ENCODE results near the gene ZNF492. TPM values are rescaled to one million over a fixed set of nuclear protein-coding genes. Genes with fewer than 3 reads are reported as not detected.
"Not testable (repeated sequence)": the region's sequence is repeated elsewhere in the genome, so short reads cannot be mapped to it uniquely, and the experiment has no call there.

The ZNF492 gene
- total RNA-seq (2014; rRNA removed): not detected in 2 replicates
- polyA plus RNA-seq (2012): not detected

DNA sequence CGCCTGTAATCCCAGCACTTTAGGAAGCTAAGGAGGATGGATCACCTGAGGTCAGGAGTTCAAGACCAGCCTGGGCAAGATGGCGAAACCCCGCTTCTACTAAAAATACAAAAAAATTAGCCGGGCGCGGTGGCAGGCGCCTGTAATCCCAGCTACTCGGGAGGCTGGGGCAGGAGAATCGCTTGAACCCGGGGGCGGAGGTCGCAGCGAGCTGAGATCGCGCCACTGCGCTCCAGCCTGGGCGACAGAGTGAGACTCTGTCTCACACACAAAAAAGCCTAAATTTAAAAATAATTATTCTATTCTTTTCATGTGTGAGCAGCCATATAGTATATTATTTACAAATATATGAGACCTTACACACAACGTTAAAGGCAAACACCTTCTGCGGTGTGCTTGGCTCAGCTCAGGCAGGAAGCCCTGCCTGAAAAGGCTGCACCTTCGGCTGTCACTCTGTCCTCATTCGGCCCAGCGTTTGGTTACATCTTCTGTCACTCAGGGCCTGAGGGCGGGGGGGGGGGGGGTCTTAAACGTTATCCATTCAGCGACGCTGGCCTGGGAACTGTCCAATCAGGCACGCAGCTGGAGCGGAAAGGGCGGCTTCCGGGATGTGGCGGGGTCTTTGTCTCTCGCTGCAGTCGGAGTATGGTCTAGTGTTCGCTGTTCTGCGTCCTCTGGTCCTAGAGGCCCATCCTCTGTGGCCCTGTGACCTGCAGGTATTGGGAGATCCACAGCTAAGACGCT lies at the start of gene ZNF492:
TSS of gene ZNF492 (plus strand) at position 619 of the 744 bp plus-strand sequence. CDS start 19,076 bp downstream, outside the sequence.
- not testable (repeated sequence) for DNase-seq (ENCODE audit: low read depth)

DNA sequence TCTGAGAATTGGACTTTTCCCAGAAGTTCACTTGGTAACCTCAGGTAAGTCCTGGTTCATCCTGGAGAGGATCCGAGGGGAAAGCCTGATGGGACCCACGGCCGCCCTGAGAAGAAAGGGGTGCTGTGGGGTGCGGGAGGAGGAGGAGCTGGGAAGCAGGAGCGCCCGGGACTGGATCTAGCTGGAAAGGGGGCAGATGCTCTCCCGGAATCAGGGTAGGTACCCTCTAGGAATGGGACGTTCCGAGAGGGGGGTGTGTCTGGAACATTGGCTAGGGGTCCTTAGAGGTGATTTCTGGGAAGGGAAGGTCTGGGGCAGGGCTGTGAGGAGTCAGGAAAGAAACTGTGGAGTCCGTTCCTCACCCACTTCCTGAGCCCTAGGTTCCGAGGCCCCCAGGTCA lies 38.7 kb upstream of the ZNF492 start:
- no peak for DNase-seq (ENCODE audit: low read depth)

DNA sequence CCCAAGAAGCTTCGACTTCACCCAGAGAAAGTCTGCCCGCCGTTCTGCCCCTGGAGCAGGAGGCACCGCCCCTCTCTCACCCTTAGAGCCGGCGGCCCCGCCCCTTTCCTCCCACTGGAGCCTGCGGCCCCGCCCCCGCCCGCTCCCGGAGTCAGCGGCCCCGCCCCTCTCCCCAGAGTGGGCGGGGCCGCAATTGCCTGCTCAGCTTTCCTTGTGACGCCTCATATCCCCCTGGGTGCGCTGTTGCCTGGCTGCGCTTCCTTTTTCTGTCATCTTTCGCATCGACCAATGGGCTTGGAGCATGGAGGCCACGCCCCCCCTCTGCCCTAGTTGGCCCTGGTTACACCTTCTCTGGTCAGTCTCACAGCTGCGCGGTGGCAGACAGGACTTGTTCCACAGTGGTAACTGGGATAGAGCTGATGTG lies 38.2 kb upstream of the ZNF492 start:
- no peak for DNase-seq (ENCODE audit: low read depth)

DNA sequence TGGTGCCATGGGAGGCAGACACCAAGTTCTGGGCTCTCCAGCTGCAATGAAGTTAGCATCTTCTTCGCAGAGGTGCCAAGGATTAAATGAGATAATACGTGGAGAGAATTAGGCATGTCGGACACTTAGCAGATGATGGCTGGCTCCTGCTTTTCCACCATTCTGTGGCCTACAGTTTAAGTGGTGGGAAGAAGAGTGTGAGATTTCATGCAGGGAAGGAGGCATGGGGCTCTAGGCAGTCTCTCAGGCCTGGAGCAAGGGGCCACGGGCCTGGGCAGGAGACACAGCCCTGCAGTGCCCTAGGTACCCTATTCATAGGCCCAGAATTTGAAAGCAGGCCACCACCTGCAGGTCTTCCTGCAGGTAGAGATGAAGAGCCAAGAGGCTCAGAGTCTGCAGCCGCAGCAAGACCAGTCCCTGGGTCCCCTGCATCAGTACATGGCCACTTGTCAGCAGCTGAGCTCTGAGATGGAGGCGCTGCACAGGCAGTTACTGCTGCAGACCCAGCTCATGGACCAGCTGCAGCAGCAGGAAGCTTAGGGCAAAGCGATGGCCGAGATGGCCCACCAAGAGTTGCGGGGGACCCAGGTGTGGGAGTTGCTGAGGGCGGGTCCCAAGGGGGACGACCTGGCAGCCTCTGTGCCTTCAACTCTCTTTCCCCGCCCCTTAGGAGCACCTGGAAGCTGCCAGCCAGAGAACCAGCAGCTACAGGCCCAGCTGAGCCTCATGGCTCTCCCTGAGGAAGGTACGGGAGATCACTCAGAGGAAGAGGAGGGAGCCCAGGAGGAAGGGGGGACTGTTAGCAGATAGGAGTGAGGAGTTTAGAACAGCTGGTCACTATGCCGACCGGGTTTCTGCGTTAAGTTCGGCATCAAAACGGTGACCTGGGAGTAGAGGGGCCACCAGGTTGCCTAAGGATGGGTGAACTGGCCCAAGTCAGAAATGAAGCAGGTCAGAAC lies 33.2 kb upstream of the ZNF492 start:
- no peak for DNase-seq (ENCODE audit: low read depth)

- DNase-seq (ENCODE audit: low read depth): no peak
These were observed 32.1 kb upstream of the ZNF492 start for GRCh38 chr19:22601906-22602630.

DNA sequence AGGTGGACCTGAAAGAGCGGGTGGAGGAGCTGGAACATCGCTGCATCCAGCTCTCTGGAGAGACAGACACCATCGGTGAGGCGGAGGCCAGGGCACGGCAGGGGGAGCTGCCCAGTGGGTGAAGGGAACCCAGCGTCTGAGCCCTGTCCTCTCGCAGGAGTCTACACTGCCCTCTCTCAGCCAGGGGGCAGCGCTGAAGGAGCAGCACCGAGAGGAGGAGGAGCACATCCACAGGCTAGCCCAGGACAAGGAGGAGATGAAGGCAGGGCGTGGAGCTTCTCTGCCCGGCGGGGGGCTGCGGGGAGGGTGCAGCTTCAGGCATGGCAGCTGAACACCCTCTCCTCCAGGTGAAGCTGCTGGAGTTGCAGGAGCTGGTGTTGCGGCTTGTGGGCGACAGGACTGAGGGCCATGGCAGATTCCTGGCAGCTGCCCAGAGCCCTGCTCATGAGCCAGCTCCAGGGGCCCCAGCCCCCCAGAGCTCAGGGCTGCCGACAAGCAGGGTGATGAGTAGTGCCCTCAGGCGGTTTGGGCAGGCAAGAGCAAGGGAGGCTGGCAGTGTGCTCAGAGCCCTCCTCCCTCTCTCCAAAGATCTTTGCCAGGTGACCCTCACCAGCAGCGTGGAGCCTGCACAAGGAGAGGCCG lies 31.4 kb upstream of the ZNF492 start:
- no peak for DNase-seq (ENCODE audit: low read depth)

DNA sequence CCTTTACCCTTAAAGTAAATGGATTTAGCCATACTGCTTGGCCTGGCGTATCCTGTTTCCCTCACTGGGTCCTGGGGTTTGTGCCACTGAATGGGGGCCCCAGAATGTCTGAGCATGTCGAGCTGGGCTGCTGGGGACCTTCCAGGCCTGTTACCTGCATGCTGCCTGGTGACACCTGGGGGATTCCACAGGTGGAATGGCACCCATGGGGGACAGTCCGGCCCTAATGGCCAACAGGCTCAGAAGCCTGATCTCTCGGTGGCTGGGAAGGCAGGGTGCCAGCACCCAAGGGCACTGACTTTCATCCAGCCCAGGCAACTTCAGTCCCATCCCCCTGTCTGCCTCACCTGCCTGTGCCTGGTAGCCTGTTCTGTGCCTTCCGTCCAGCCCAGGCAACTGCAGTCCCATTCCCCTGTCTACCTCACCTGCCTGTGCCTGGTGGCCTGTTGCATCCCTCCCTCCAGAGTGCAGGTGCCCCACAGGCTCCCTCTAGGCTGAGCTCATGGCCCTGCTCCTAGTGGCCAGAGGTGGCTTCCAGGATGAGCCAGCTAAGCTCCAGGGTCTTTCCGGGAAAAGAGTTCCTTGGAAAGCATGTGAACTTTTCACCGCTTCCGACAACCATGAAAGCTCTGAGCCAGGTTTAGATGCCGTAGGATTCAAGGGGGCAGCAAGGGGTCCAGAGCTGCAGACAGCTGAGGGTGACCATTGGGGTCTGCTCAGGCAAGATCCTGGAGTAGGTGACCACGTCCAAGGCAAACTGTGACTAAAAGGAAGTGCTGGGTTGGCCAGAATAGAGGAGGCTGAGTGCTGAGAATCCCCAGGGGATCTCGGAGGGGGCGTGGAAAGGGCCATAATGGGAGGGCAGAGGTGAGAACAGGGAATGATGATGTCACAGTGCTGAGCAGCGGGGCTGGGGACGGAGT lies 30.3 kb upstream of the ZNF492 start:
- no peak for DNase-seq (ENCODE audit: low read depth)

GRCh38 chr19:22604571-22605274 lies 29.4 kb upstream of the ZNF492 start:
- no peak for DNase-seq (ENCODE audit: low read depth)

- DNase-seq (ENCODE audit: low read depth): no peak
These were observed 28.6 kb upstream of the ZNF492 start for GRCh38 chr19:22605275-22606211.

DNA sequence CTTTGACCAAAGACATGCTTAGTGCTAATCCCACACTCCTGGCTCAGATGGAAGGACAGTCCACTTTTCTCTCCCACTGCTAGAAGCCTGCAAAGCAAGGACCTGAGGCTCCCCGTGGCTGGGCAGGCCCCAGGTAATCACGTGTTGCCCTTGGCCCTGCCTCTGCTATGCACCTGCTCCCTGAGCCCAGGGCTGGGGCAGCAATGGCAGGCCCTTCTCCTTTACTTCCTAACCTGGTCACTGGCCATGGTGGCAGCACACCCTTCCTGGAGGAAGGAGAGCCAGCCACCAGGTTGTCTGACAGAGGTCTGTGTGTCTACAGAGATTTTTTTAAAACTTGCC lies 27.9 kb upstream of the ZNF492 start:
- no peak for DNase-seq (ENCODE audit: low read depth)

GRCh38 chr19:22606954-22607652 lies 27.0 kb upstream of the ZNF492 start:
- DNase-seq (ENCODE audit: low read depth): no peak

DNA sequence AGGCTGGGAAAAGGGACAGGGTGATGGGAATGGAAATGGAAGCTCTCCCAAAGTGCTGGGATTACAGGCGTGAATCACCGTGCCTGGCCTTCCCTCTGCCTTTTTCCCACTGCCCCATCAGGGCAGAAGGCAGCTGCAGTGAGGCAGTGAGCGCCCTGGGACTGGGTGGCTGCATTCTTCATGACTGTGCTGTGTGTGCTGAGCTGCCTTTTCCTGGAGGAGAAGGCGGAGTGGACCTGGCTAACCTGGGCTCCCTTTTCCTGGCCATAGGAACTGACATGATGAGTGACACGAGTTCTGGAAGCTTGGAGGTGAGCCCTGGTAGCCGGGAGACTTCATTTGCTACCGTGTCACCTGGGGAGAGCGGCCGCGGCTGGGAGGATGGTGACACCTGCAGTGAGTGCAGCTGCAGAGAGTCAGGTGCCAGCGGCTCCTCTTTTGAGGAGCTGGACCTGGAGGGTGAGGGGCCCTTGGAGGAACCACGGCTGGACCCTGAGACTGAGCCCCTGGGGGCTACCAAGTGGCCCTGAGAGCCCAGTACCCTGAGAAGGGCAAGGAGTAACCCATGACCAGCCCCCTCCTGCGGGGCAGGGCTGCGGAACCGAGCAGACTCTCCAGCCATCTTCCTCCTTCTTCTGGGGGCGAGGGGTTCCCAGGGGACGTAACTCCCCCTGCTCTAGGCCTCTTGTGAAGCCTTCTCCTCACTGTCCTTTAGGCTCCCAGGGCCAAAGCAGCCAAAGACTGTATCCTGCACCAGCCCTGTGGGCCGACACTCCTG lies 26.3 kb upstream of the ZNF492 start:
- no peak for DNase-seq (ENCODE audit: low read depth)

- DNase-seq (ENCODE audit: low read depth): no peak
These were observed 25.7 kb upstream of the ZNF492 start for GRCh38 chr19:22608441-22608840.

GRCh38 chr19:22609630-22610029 lies 24.5 kb upstream of the ZNF492 start:
- DNase-seq (ENCODE audit: low read depth): no peak

DNA sequence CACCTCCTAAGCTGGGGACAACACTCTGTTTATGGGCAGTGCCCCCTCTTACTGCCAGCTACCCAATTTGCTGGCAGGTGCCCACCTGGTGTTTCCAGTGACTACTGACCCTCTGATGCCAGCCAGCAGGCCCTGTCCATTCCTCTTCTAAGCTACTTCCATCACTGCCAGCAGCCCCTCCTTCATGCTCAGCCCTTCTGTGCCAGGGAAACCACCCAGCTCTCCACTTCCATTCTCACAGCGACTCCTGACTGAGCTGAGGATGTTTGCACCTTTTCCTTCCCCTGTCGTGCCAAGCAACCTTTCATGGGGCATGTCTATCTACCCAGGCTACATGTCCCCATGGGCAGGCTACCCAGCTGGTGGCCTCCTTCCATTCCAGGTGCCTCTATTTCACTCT lies 24.0 kb upstream of the ZNF492 start:
- no peak for DNase-seq (ENCODE audit: low read depth)

- no peak for DNase-seq (ENCODE audit: low read depth)
These were observed 21.8 kb upstream of the ZNF492 start for GRCh38 chr19:22612316-22612715.

DNA sequence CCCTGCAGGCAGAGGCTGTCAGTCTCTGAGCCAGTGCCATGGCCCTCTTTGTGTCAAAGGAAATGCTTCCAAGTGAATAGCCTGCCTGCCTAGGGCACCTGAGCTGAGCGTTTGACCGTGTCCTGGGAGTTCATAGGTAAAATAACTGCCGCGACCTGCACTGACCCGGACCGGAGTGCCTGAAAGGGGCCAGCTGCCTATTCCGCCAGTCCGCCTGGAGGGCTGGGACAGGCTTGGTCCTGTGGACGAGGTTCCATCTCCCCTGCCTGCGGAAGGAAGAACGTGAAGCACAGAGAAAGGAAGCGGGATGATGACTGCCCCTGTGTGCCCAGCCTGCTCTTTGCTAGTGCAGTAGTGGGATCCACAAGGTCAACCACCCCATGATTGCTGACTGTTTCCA lies 17.5 kb upstream of the ZNF492 start:
- DNase-seq (ENCODE audit: low read depth): no peak
